Loucy (cell line): ENCODE data around the gene SUPT20H.

ENCODE experiments used
- H2AFZ ChIP-seq: fragments of 200-600 bp; sonication (generic); 2 replicates; pipeline ENCODE4 v1.6.0; 2016; ENCODE audit warnings: antibody characterized with exemption, mild to moderate bottlenecking, low read length, moderate library complexity
- H3F3A ChIP-seq: fragments of 200-600 bp; 2 replicates; pipeline ENCODE4 v1.6.0; 2016; ENCODE audit warnings: antibody characterized with exemption, low read depth, mild to moderate bottlenecking
- H3K27me3 ChIP-seq: fragments of 200-600 bp; sonication (generic); 2 replicates; pipeline ENCODE4 v1.6.1; 2014; ENCODE audit warnings: low read length, mild to moderate bottlenecking; ENCODE audit not compliant: insufficient read depth, poor library complexity, severe bottlenecking
- H3K36me3 ChIP-seq: fragments of 200-600 bp; sonication (generic); 2 replicates; pipeline ENCODE4 v1.6.1; 2016; ENCODE audit warnings: low read length; ENCODE audit not compliant: insufficient read depth
- H3K4me1 ChIP-seq: fragments of 200-600 bp; sonication (generic); 2 replicates; pipeline ENCODE4 v1.5.1; 2014; ENCODE audit warnings: low read length, mild to moderate bottlenecking; ENCODE audit not compliant: insufficient read depth, poor library complexity, severe bottlenecking
- H3K4me2 ChIP-seq: fragments of 200-600 bp; sonication (generic); 2 replicates; pipeline ENCODE4 v1.6.0; 2014; ENCODE audit warnings: antibody characterized with exemption, low read length, low read depth, mild to moderate bottlenecking; ENCODE audit not compliant: poor library complexity, severe bottlenecking
- H3K4me3 ChIP-seq: fragments of 200-600 bp; sonication (generic); 2 replicates; pipeline ENCODE4 v1.5.1; 2014; ENCODE audit warnings: low read length, mild to moderate bottlenecking, mixed read lengths; ENCODE audit not compliant: poor library complexity, severe bottlenecking
- H3K79me2 ChIP-seq: fragments of 200-600 bp; sonication (generic); 2 replicates; pipeline ENCODE4 v1.6.1; 2014; ENCODE audit warnings: low read length; ENCODE audit not compliant: insufficient read depth
- H3K9ac ChIP-seq: fragments of 200-600 bp; sonication (generic); 2 replicates; pipeline ENCODE4 v1.6.0; 2014; ENCODE audit warnings: mild to moderate bottlenecking, low read depth, low read length, moderate library complexity; ENCODE audit not compliant: poor library complexity, severe bottlenecking
- H3K9me2 ChIP-seq: fragments of 200-600 bp; sonication (generic); replicated peaks from 2 replicates; pipeline ENCODE4 v1.6.1; 2016; ENCODE audit warnings: low read depth, low read length, mixed read lengths
- H3K9me3 ChIP-seq: fragments of 200-600 bp; sonication (generic); 2 replicates; pipeline ENCODE4 v1.6.1; 2014; ENCODE audit warnings: mild to moderate bottlenecking, antibody characterized with exemption, low read length, low read depth; ENCODE audit not compliant: insufficient read depth
- H4K20me1 ChIP-seq: fragments of 200-600 bp; sonication (generic); 2 replicates; pipeline ENCODE4 v1.6.0; 2014; ENCODE audit warnings: antibody characterized with exemption, low read length, mild to moderate bottlenecking; ENCODE audit not compliant: insufficient read depth, poor library complexity, severe bottlenecking
- CTCF ChIP-seq: fragments of 200-600 bp; sonication (generic); conservative IDR thresholded peaks from 2 replicates; pipeline ENCODE4 v1.5.1; 2014; ENCODE audit warnings: mild to moderate bottlenecking, antibody characterized with exemption, low read length
- EZH2phosphoT487 ChIP-seq: fragments of 200-600 bp; IDR thresholded peaks from 2 replicates; pipeline ENCODE4 v1.6.1; 2018; ENCODE audit warnings: antibody characterized with exemption, mild to moderate bottlenecking, moderate library complexity, borderline replicate concordance

Gene SUPT20H

GRCh38 chr13:37090912-37091311, 31.4 kb upstream of the SUPT20H start:
- no peak for TF ChIP-seq CTCF
- Histone ChIP-seq H4K20me1 (no peaks in the 10 kb centered on the region), H3K36me3 (no peaks in the 10 kb centered on the region), H3K9ac (no peak overlapping the region), H3K4me2 (no peak overlapping the region), H2AFZ (no peak overlapping the region), H3K79me2 (no peaks in the 10 kb centered on the region), H3K9me3 (no peaks in the 10 kb centered on the region), H3K4me3 (no peak overlapping the region), H3F3A (no peaks in the 10 kb centered on the region), H3K4me1 (no peaks in the 10 kb centered on the region), H3K9me2 (no peaks in the 10 kb centered on the region), H3K27me3 (no peaks in the 10 kb centered on the region)

GRCh38 chr13:37089495-37089894, 30.0 kb upstream of the SUPT20H start:
- Histone ChIP-seq H3K36me3 (no peaks in the 10 kb centered on the region), H3K79me2 (no peaks in the 10 kb centered on the region), H3K9me3 (no peaks in the 10 kb centered on the region), H3K4me2 (no peak overlapping the region), H3K4me1 (no peaks in the 10 kb centered on the region), H2AFZ (no peak overlapping the region), H3K9me2 (no peaks in the 10 kb centered on the region), H3K27me3 (no peaks in the 10 kb centered on the region), H4K20me1 (no peaks in the 10 kb centered on the region), H3K9ac (no peak overlapping the region), H3K4me3 (no peak overlapping the region), H3F3A (no peaks in the 10 kb centered on the region)
- TF ChIP-seq CTCF: no peak
- no peak for TF ChIP-seq EZH2phosphoT487

GRCh38 chr13:37087486-37087885, 28.0 kb upstream of the SUPT20H start:
- Histone ChIP-seq H3F3A (no peaks in the 10 kb centered on the region), H3K4me3 (no peak overlapping the region), H3K9me3 (no peaks in the 10 kb centered on the region), H3K27me3 (no peaks in the 10 kb centered on the region), H3K79me2 (no peaks in the 10 kb centered on the region), H3K4me2 (no peak overlapping the region), H3K9me2 (no peaks in the 10 kb centered on the region), H3K4me1 (no peaks in the 10 kb centered on the region), H3K9ac (no peak overlapping the region), H2AFZ (no peak overlapping the region), H3K36me3 (no peaks in the 10 kb centered on the region), H4K20me1 (no peaks in the 10 kb centered on the region)
- TF ChIP-seq CTCF: no peak
- no peak for TF ChIP-seq EZH2phosphoT487
